Iris pigment epithelial cell (primary cell): ENCODE measurements around the gene EHBP1.

Experiments used
- DNase-seq: peaks from one replicate; pipeline ENCODE4 v3.0.0-alpha.2; 2011; ENCODE audit warnings: low read depth

The EHBP1 gene

GRCh38 chr2:62964050-62964449, 258.5 kb downstream of the EHBP1 start:
- no peak for DNase-seq

- DNase-seq = no peak
Measured at GRCh38 chr2:62964671-62965070, 259.2 kb downstream of the EHBP1 start.

GRCh38 chr2:62966991-62967390, 261.5 kb downstream of the EHBP1 start:
- DNase-seq = no peak

GRCh38 chr2:62968168-62968567, 262.7 kb downstream of the EHBP1 start:
- DNase-seq = no peak

- DNase-seq = no peak
Measured at GRCh38 chr2:62968668-62969067, 263.2 kb downstream of the EHBP1 start.

- no peak for DNase-seq
Measured at GRCh38 chr2:62971936-62972335, 266.4 kb downstream of the EHBP1 start.

GRCh38 chr2:62972601-62973000, 267.1 kb downstream of the EHBP1 start:
- DNase-seq = no peak

GRCh38 chr2:62974999-62975398, 269.5 kb downstream of the EHBP1 start:
- DNase-seq = no peak

- DNase-seq = no peak
Measured at GRCh38 chr2:62991605-62992004, 286.1 kb downstream of the EHBP1 start.

- no peak for DNase-seq
Measured at GRCh38 chr2:62992561-62992960, 287.0 kb downstream of the EHBP1 start.

GRCh38 chr2:62994206-62994605, 288.7 kb downstream of the EHBP1 start:
- no peak for DNase-seq

- DNase-seq = no peak
Measured at GRCh38 chr2:62996534-62997186, 291.1 kb downstream of the EHBP1 start.

GRCh38 chr2:62998949-62999348, 293.4 kb downstream of the EHBP1 start:
- peak; percentile 73 for DNase-seq

- peak; percentile 33 for DNase-seq
Measured at GRCh38 chr2:62999905-63000304, 294.4 kb downstream of the EHBP1 start.

GRCh38 chr2:63000801-63001200, 295.3 kb downstream of the EHBP1 start:
- peak; percentile 68 for DNase-seq

GRCh38 chr2:63001576-63001975, 296.1 kb downstream of the EHBP1 start:
- DNase-seq = no peak

- DNase-seq = no peak
Measured at GRCh38 chr2:63003351-63003750, 297.8 kb downstream of the EHBP1 start.

GRCh38 chr2:63007813-63008458, 302.4 kb downstream of the EHBP1 start:
- DNase-seq = no peak

GRCh38 chr2:63008838-63009237, 303.3 kb downstream of the EHBP1 start:
- DNase-seq = no peak

- no peak for DNase-seq
Measured at GRCh38 chr2:63009490-63009889, 304.0 kb downstream of the EHBP1 start.

GRCh38 chr2:63012541-63012940, 307.0 kb downstream of the EHBP1 start:
- peak; percentile 37 for DNase-seq

GRCh38 chr2:63013438-63013837, 307.9 kb downstream of the EHBP1 start:
- no peak for DNase-seq

GRCh38 chr2:63015389-63015788, 309.9 kb downstream of the EHBP1 start:
- DNase-seq = no peak

- DNase-seq = no peak
Measured at GRCh38 chr2:63018439-63018838, 312.9 kb downstream of the EHBP1 start.
